WTC11 (cell line): ENCODE results near the gene UNC79. TPM values are rescaled to one million over a fixed set of nuclear protein-coding genes. Genes with fewer than 3 reads are reported as not detected.

Source experiments
- ATAC-seq: fragments of 200-7000 bp; cut with Tn5 transposase; 2 replicates; pipeline ENCODE4 v1.10.0; 2021; ENCODE audit warnings: mild to moderate bottlenecking, moderate library complexity
- CTCF ChIA-PET: fragments of 300-600 bp; sonication (Branson Sonifier 250); formaldehyde crosslinking; loops from one replicate; lab custom pipeline; 2021; ENCODE audit warnings: antibody characterized with exemption; lab: Charles Lee
- POLR2A ChIA-PET: fragments of 350-600 bp; sonication (Branson Sonifier 250); formaldehyde crosslinking; loops from one replicate; lab custom pipeline; 2021; ENCODE audit warnings: antibody characterized with exemption; lab: Charles Lee
- DNase-seq: peaks from one replicate; pipeline ENCODE4 v3.0.0; 2021; ENCODE audit warnings: low spot score
- H3K27ac Mint-ChIP-seq: 2 replicates; pipeline ENCODE4 v1.8.0; 2021; ENCODE audit warnings: mixed read lengths
- H3K27me3 Mint-ChIP-seq: 2 replicates; pipeline ENCODE4 v1.8.0; 2021; ENCODE audit warnings: low read depth, mild to moderate bottlenecking, moderate library complexity, mixed read lengths
- H3K36me3 Mint-ChIP-seq: 2 replicates; pipeline ENCODE4 v1.8.0; 2021; ENCODE audit warnings: mixed read lengths
- H3K4me1 Mint-ChIP-seq: 2 replicates; pipeline ENCODE4 v1.8.0; 2022; ENCODE audit warnings: mixed read lengths
- H3K4me3 Mint-ChIP-seq: 2 replicates; pipeline ENCODE4 v1.8.0; 2021; ENCODE audit warnings: mild to moderate bottlenecking, moderate library complexity, mixed read lengths
- H3K9me3 Mint-ChIP-seq: 2 replicates; pipeline ENCODE4 v1.8.0; 2021; ENCODE audit warnings: mixed read lengths
- CBFB ChIP-seq: sonication (generic); formaldehyde crosslinking; IDR thresholded peaks from 2 replicates; pipeline ENCODE4 v1.8.1; 2022; ENCODE audit warnings: mild to moderate bottlenecking, low read depth, missing genetic modification reagents
- CREM ChIP-seq: sonication (generic); formaldehyde crosslinking; IDR thresholded peaks from 2 replicates; pipeline ENCODE4 v1.8.1; 2022; ENCODE audit warnings: mild to moderate bottlenecking, missing genetic modification reagents, moderate library complexity
- ESRRA ChIP-seq: sonication (generic); formaldehyde crosslinking; IDR thresholded peaks from 2 replicates; pipeline ENCODE4 v1.8.1; 2022; ENCODE audit warnings: mild to moderate bottlenecking, missing genetic modification reagents, borderline replicate concordance
- GABPB1 ChIP-seq: sonication (generic); formaldehyde crosslinking; IDR thresholded peaks from 2 replicates; pipeline ENCODE4 v1.8.1; 2023; ENCODE audit warnings: mild to moderate bottlenecking, missing genetic modification reagents
- IRF2 ChIP-seq: sonication (generic); formaldehyde crosslinking; IDR thresholded peaks from 2 replicates; pipeline ENCODE4 v1.8.0; 2022; ENCODE audit warnings: low read depth, missing genetic modification reagents, borderline replicate concordance
- NR1H2 ChIP-seq: sonication (generic); formaldehyde crosslinking; IDR thresholded peaks from 2 replicates; pipeline ENCODE4 v1.9.0; 2021; ENCODE audit warnings: mild to moderate bottlenecking, moderate library complexity, missing genetic modification reagents
- NR2C2 ChIP-seq: sonication (generic); formaldehyde crosslinking; IDR thresholded peaks from 2 replicates; pipeline ENCODE4 v1.8.0; 2022; ENCODE audit warnings: mild to moderate bottlenecking, missing genetic modification reagents
- RELA ChIP-seq: sonication (generic); formaldehyde crosslinking; IDR thresholded peaks from 2 replicates; pipeline ENCODE4 v1.8.1; 2022; ENCODE audit warnings: missing genetic modification reagents, mild to moderate bottlenecking, borderline replicate concordance
- TP53 ChIP-seq: sonication (generic); formaldehyde crosslinking; IDR thresholded peaks from 2 replicates; pipeline ENCODE4 v1.8.1; 2023; ENCODE audit warnings: mild to moderate bottlenecking, missing genetic modification reagents
- ZNF396 ChIP-seq: fragments of 250-450 bp; sonication (Bioruptor Pico); IDR thresholded peaks from 2 replicates; pipeline ENCODE4 v1.8.0; 2021; ENCODE audit warnings: mild to moderate bottlenecking, moderate library complexity, borderline replicate concordance
- total RNA-seq: library from RNA; stranded (reverse); gene quantifications from 3 replicates; pipeline ENCODE4 v1.2.3, GENCODE V29; 2021
- TF ChIP-seq, protein P1 (sequence below): fragments of 250-450 bp; sonication (Bioruptor Pico); conservative IDR thresholded peaks from 2 replicates; pipeline ENCODE4 v1.9.0; 2021; ENCODE audit warnings: mild to moderate bottlenecking
- TF ChIP-seq, protein P2 (sequence below): fragments of 250-450 bp; sonication (Bioruptor Pico); IDR thresholded peaks from 2 replicates; pipeline ENCODE4 v1.9.0; 2021; ENCODE audit warnings: mild to moderate bottlenecking
- TF ChIP-seq, protein P3 (sequence below): sonication (generic); formaldehyde crosslinking; IDR thresholded peaks from 2 replicates; pipeline ENCODE4 v1.8.1; 2022; ENCODE audit warnings: mild to moderate bottlenecking, moderate library complexity, missing genetic modification reagents
- TF ChIP-seq, protein P4 (sequence below): fragments of 250-450 bp; sonication (Bioruptor Pico); IDR thresholded peaks from 2 replicates; pipeline ENCODE4 v1.9.0; 2021; ENCODE audit warnings: mild to moderate bottlenecking, borderline replicate concordance
- TF ChIP-seq, protein P5 (sequence below): fragments of 250-450 bp; sonication (Bioruptor Pico); IDR thresholded peaks from 2 replicates; pipeline ENCODE4 v2.1.2; 2022; ENCODE audit warnings: mild to moderate bottlenecking, moderate library complexity
- TF ChIP-seq, protein P6 (sequence below): sonication (generic); formaldehyde crosslinking; IDR thresholded peaks from 2 replicates; pipeline ENCODE4 v1.8.1; 2023; ENCODE audit warnings: mild to moderate bottlenecking, moderate library complexity, missing genetic modification reagents
- TF ChIP-seq, protein P7 (sequence below): fragments of 250-450 bp; sonication (Bioruptor Pico); IDR thresholded peaks from 2 replicates; pipeline ENCODE4 v1.9.0; 2021; ENCODE audit warnings: moderate library complexity, mild to moderate bottlenecking, inconsistent platforms, borderline replicate concordance

The UNC79 gene
- total RNA-seq, 1 experiment from 2014 or later = 2.1 TPM

DNA sequence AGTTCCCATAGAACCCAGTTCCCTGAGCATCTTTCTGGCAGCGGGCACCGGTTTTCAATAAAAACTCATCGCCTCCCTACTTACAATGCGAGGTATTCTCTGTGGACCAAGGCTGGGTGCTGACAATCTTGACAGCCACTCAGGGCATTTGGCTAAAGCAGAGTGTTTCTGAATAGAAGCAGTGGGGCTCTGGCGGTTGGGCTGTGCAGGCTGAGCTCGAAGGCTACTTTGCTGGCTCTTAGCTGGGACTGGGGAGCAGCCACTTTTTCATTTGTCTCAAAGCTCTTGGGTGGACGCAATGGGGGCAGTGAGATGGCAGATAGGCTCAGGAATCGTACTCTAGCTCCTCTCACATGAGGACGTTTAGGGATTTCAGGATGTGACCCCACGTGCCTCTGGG lies 151.8 kb downstream of the UNC79 start:
- Mint-ChIP-seq H3K36me3 (no peaks in the 10 kb centered on the region), H3K4me3 (no peak overlapping the region), H3K4me1 (no peaks in the 10 kb centered on the region), H3K27me3 (no peaks in the 10 kb centered on the region), H3K9me3 (no peaks in the 10 kb centered on the region), H3K27ac (no peak overlapping the region)
- POLR2A ChIA-PET = no interaction called here
- DNase-seq (no peak), ATAC-seq (no peak)
- TF ChIP-seq ZNF396 (CRISPR knock-in tag) (no peak), CBFB (no peak), ESRRA (no peak), CREM (CRISPR knock-in tag) (no peak), NR2C2 (no peak), GABPB1 (no peak), IRF2 (CRISPR knock-in tag) (no peak)
- TF ChIP-seq, protein P1, sequence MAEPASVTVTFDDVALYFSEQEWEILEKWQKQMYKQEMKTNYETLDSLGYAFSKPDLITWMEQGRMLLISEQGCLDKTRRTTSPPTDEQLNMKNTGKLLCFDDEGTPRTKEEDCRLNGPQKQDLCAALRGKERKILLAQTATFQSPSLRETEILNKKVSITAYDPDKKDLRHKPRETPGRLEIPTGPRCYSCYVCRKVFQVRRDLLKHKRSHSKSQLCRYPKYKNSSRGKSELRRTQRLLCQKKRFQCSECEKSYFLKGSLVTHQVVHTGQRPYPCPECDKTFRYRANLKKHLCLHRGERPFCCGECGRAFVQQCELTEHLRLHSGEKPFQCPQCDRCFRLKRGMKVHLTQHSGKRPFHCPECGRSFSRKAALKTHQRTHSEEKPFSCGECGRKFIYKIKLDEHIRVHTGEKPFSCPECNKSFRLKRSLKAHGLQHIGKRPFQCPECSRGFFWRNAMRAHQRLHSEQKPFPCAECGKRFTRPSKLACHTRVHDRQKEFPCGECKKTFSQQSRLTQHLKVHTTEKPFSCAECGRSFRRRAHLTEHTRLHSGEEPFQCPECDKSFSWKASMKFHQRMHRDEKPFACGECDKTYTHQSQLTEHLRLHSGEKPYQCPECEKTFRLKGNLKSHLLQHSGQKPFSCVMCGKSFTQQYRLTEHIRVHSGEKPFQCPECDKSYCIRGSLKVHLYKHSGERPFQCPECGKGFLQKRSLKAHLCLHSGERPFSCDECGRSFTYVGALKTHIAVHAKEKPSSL (CRISPR knock-in tag) = no peak
- TF ChIP-seq, protein P2, sequence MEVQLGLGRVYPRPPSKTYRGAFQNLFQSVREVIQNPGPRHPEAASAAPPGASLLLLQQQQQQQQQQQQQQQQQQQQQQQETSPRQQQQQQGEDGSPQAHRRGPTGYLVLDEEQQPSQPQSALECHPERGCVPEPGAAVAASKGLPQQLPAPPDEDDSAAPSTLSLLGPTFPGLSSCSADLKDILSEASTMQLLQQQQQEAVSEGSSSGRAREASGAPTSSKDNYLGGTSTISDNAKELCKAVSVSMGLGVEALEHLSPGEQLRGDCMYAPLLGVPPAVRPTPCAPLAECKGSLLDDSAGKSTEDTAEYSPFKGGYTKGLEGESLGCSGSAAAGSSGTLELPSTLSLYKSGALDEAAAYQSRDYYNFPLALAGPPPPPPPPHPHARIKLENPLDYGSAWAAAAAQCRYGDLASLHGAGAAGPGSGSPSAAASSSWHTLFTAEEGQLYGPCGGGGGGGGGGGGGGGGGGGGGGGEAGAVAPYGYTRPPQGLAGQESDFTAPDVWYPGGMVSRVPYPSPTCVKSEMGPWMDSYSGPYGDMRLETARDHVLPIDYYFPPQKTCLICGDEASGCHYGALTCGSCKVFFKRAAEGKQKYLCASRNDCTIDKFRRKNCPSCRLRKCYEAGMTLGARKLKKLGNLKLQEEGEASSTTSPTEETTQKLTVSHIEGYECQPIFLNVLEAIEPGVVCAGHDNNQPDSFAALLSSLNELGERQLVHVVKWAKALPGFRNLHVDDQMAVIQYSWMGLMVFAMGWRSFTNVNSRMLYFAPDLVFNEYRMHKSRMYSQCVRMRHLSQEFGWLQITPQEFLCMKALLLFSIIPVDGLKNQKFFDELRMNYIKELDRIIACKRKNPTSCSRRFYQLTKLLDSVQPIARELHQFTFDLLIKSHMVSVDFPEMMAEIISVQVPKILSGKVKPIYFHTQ (CRISPR knock-in tag) = no peak
- TF ChIP-seq, protein P3, sequence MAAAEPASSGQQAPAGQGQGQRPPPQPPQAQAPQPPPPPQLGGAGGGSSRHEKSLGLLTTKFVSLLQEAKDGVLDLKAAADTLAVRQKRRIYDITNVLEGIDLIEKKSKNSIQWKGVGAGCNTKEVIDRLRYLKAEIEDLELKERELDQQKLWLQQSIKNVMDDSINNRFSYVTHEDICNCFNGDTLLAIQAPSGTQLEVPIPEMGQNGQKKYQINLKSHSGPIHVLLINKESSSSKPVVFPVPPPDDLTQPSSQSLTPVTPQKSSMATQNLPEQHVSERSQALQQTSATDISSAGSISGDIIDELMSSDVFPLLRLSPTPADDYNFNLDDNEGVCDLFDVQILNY (CRISPR knock-in tag) = no peak
- CTCF ChIA-PET = no interaction called here

DNA sequence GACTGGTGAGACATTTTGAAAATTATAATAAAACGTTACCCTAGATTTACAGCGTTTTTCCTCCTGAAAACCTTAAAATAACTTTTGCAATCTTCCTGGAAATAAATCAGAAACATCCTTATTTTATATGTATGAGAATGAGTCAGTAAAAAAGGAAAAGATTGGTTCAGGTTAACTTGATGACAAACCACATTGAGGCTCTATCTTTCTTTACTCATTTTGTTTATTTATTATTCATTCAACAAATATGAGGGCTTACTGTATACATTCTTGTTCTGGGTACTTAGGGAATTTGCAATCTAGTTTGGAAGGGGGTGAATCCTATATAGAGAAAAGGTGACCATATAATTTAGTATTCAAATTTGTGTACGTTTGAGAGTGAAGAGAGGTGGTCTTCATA lies 156.6 kb downstream of the UNC79 start:
- H3K4me3 Mint-ChIP-seq = no peak overlapping the region
- H3K27ac Mint-ChIP-seq = no peak overlapping the region
- H3K36me3 Mint-ChIP-seq = no peaks in the 10 kb centered on the region
- H3K4me1 Mint-ChIP-seq = peaks cover 11% of the 10 kb centered on the region
- POLR2A ChIA-PET = no interaction called here
- DNase-seq (no peak), ATAC-seq (no peak)
- peaks cover 15% of the 10 kb centered on the region for H3K9me3 Mint-ChIP-seq
- no peaks in the 10 kb centered on the region for H3K27me3 Mint-ChIP-seq
- CTCF ChIA-PET = no interaction called here
- TF ChIP-seq TP53 (CRISPR knock-in tag) (no peak), CBFB (no peak), GABPB1 (no peak), RELA (CRISPR knock-in tag) (no peak), NR1H2 (CRISPR knock-in tag) (no peak)
- TF ChIP-seq, protein P4, sequence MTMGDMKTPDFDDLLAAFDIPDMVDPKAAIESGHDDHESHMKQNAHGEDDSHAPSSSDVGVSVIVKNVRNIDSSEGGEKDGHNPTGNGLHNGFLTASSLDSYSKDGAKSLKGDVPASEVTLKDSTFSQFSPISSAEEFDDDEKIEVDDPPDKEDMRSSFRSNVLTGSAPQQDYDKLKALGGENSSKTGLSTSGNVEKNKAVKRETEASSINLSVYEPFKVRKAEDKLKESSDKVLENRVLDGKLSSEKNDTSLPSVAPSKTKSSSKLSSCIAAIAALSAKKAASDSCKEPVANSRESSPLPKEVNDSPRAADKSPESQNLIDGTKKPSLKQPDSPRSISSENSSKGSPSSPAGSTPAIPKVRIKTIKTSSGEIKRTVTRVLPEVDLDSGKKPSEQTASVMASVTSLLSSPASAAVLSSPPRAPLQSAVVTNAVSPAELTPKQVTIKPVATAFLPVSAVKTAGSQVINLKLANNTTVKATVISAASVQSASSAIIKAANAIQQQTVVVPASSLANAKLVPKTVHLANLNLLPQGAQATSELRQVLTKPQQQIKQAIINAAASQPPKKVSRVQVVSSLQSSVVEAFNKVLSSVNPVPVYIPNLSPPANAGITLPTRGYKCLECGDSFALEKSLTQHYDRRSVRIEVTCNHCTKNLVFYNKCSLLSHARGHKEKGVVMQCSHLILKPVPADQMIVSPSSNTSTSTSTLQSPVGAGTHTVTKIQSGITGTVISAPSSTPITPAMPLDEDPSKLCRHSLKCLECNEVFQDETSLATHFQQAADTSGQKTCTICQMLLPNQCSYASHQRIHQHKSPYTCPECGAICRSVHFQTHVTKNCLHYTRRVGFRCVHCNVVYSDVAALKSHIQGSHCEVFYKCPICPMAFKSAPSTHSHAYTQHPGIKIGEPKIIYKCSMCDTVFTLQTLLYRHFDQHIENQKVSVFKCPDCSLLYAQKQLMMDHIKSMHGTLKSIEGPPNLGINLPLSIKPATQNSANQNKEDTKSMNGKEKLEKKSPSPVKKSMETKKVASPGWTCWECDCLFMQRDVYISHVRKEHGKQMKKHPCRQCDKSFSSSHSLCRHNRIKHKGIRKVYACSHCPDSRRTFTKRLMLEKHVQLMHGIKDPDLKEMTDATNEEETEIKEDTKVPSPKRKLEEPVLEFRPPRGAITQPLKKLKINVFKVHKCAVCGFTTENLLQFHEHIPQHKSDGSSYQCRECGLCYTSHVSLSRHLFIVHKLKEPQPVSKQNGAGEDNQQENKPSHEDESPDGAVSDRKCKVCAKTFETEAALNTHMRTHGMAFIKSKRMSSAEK = no peak
- TF ChIP-seq, protein P5, sequence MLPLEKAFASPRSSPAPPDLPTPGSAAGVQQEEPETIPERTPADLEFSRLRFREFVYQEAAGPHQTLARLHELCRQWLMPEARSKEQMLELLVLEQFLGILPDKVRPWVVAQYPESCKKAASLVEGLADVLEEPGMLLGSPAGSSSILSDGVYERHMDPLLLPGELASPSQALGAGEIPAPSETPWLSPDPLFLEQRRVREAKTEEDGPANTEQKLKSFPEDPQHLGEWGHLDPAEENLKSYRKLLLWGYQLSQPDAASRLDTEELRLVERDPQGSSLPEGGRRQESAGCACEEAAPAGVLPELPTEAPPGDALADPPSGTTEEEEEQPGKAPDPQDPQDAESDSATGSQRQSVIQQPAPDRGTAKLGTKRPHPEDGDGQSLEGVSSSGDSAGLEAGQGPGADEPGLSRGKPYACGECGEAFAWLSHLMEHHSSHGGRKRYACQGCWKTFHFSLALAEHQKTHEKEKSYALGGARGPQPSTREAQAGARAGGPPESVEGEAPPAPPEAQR (CRISPR knock-in tag) = no peak
- TF ChIP-seq, protein P6, sequence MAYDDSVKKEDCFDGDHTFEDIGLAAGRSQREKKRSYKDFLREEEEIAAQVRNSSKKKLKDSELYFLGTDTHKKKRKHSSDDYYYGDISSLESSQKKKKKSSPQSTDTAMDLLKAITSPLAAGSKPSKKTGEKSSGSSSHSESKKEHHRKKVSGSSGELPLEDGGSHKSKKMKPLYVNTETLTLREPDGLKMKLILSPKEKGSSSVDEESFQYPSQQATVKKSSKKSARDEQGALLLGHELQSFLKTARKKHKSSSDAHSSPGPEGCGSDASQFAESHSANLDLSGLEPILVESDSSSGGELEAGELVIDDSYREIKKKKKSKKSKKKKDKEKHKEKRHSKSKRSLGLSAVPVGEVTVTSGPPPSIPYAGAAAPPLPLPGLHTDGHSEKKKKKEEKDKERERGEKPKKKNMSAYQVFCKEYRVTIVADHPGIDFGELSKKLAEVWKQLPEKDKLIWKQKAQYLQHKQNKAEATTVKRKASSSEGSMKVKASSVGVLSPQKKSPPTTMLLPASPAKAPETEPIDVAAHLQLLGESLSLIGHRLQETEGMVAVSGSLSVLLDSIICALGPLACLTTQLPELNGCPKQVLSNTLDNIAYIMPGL (CRISPR knock-in tag) = no peak
- TF ChIP-seq, protein P7, sequence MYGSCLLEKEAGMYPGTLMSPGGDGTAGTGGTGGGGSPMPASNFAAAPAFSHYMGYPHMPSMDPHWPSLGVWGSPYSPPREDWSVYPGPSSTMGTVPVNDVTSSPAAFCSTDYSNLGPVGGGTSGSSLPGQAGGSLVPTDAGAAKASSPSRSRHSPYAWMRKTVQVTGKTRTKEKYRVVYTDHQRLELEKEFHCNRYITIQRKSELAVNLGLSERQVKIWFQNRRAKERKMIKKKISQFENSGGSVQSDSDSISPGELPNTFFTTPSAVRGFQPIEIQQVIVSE (CRISPR knock-in tag) = no peak
